ENCODE data around the gene AOPEP. TPM values are rescaled to one million over a fixed set of nuclear protein-coding genes. Genes with fewer than 3 reads are reported as not detected.
"Not testable (repeated sequence)": the region's sequence is repeated elsewhere in the genome, so short reads cannot be mapped to it uniquely, and the experiment has no call there.

AOPEP gene
- total RNA-seq, 2 experiments from 2014 or later, result 13.5 to 17.0 TPM

DNA sequence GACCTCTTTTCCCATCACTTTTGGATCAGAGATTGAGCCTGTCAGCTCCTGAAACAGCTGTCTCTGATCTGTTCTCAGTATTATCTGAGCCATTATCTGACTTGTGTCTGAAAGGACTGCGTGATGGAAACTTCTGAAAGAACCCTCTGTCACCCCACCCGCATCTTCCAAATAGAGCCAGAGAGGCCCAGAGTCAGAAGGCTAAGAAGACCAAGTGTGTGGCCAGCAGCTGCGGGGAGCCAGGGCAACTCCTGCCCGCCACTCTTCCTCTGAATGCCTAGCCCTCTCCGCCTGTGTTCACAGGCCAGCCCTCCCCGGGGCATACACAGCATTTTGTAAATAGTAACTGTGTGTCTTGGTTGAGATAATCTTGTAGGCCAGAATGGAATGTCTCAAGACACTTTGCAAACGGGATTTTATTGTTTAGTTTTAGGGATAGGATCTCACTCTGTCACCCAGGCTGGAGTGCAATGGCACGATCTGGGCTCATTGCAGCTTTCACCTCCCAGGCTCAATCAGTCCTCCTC is 92.7 kb downstream of the AOPEP start:
- no peaks in the 10 kb centered on the region for H3K9me3 Mint-ChIP-seq
- H3K4me1 Mint-ChIP-seq, result peaks cover 11% of the 10 kb centered on the region
- POLR2A ChIA-PET, result no interaction called here
- H3K27me3 Mint-ChIP-seq, result no peaks in the 10 kb centered on the region
- H3K4me3 Mint-ChIP-seq, result no peak overlapping the region
- peaks cover 7% of the 10 kb centered on the region for H3K36me3 Mint-ChIP-seq (ENCODE audit: low read depth)
- CTCF ChIA-PET, result interaction anchor here (0.7 kb wide), 1 partner anchor 664 kb away, joined by 3 read pairs; no protein-coding TSS in a partner anchor
- no peak overlapping the region for H3K27ac Mint-ChIP-seq
- DNase-seq, result no peak

- Mint-ChIP-seq H3K27me3 (no peaks in the 10 kb centered on the region), H3K9me3 (no peaks in the 10 kb centered on the region), H3K36me3 (ENCODE audit: low read depth) (peaks cover 9% of the 10 kb centered on the region), H3K27ac (no peak overlapping the region), H3K4me1 (peaks cover 11% of the 10 kb centered on the region), H3K4me3 (no peak overlapping the region)
- ChIA-PET POLR2A (no interaction called here), CTCF (no interaction called here)
- no peak for DNase-seq
Observed at GRCh38 chr9:94821098-94821887, 94.8 kb downstream of the AOPEP start.

- ChIA-PET CTCF (no interaction called here), POLR2A (no interaction called here)
- no peak overlapping the region for H3K27ac Mint-ChIP-seq
- peaks cover 13% of the 10 kb centered on the region for H3K36me3 Mint-ChIP-seq (ENCODE audit: low read depth)
- H3K9me3 Mint-ChIP-seq, result no peaks in the 10 kb centered on the region
- H3K4me3 Mint-ChIP-seq, result no peak overlapping the region
- H3K27me3 Mint-ChIP-seq, result no peaks in the 10 kb centered on the region
- H3K4me1 Mint-ChIP-seq, result peaks cover 14% of the 10 kb centered on the region
- no peak for DNase-seq
Observed at GRCh38 chr9:94822273-94822672, 95.8 kb downstream of the AOPEP start.

DNA sequence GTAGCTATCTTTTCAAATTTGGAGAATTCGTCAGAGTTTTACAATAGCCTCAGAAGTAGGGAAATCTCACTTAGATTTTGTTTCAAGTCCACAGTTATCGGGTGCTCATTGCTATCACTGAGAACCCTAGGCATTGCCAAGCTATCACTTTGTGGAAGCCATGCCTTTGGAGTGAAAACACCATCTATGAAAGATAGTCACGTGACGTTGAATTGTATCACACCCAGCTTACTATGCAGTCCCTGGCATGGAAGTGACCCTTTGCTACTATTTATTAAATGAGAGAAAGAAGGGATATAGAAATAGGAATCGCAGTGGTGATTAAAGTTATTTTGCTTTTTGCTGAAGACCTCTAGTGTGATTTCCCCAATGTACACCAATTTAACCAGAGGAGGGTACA is 97.2 kb downstream of the AOPEP start:
- DNase-seq, result no peak
- Mint-ChIP-seq H3K36me3 (ENCODE audit: low read depth) (peaks cover 13% of the 10 kb centered on the region), H3K9me3 (no peaks in the 10 kb centered on the region), H3K27ac (no peak overlapping the region), H3K4me1 (peaks cover 14% of the 10 kb centered on the region), H3K27me3 (no peaks in the 10 kb centered on the region), H3K4me3 (no peak overlapping the region)
- ChIA-PET CTCF (interaction anchor here (0.5 to 1.2 kb wide), 3 partner anchors 183 to 1236 kb away, joined by 3 read pairs; no protein-coding TSS in a partner anchor), POLR2A (no interaction called here)

- no peaks in the 10 kb centered on the region for H3K27me3 Mint-ChIP-seq
- H3K9me3 Mint-ChIP-seq, result no peaks in the 10 kb centered on the region
- DNase-seq, result no peak
- no peak overlapping the region for H3K4me3 Mint-ChIP-seq
- peaks cover 13% of the 10 kb centered on the region for H3K36me3 Mint-ChIP-seq (ENCODE audit: low read depth)
- peaks cover 14% of the 10 kb centered on the region for H3K4me1 Mint-ChIP-seq
- CTCF ChIA-PET, result interaction anchor here (0.5 kb wide), 1 partner anchor 182 kb away, joined by 3 read pairs; no protein-coding TSS in a partner anchor
- H3K27ac Mint-ChIP-seq, result no peak overlapping the region
- POLR2A ChIA-PET, result no interaction called here
Observed at GRCh38 chr9:94824411-94824810, 97.9 kb downstream of the AOPEP start.

- no peak overlapping the region for H3K4me3 Mint-ChIP-seq
- H3K27ac Mint-ChIP-seq, result no peak overlapping the region
- POLR2A ChIA-PET, result no interaction called here
- peaks cover 14% of the 10 kb centered on the region for H3K4me1 Mint-ChIP-seq
- H3K9me3 Mint-ChIP-seq, result no peaks in the 10 kb centered on the region
- no peaks in the 10 kb centered on the region for H3K27me3 Mint-ChIP-seq
- H3K36me3 Mint-ChIP-seq (ENCODE audit: low read depth), result peaks cover 13% of the 10 kb centered on the region
- CTCF ChIA-PET, result interaction anchor here (1.2 kb wide), 1 partner anchor 303 kb away, joined by 3 read pairs; no protein-coding TSS in a partner anchor
- no peak for DNase-seq
Observed at GRCh38 chr9:94824913-94825610, 98.6 kb downstream of the AOPEP start.

GRCh38 chr9:94825611-94825958 is 99.1 kb downstream of the AOPEP start:
- H3K36me3 Mint-ChIP-seq (ENCODE audit: low read depth), result peaks cover 15% of the 10 kb centered on the region
- H3K4me3 Mint-ChIP-seq, result no peak overlapping the region
- DNase-seq, result no peak
- H3K27me3 Mint-ChIP-seq, result no peaks in the 10 kb centered on the region
- POLR2A ChIA-PET, result no interaction called here
- no peaks in the 10 kb centered on the region for H3K9me3 Mint-ChIP-seq
- peaks cover 14% of the 10 kb centered on the region for H3K4me1 Mint-ChIP-seq
- no peak overlapping the region for H3K27ac Mint-ChIP-seq
- CTCF ChIA-PET, result interaction anchor here (1.2 kb wide), 1 partner anchor 303 kb away, joined by 3 read pairs; no protein-coding TSS in a partner anchor

GRCh38 chr9:94826044-94826443 is 99.5 kb downstream of the AOPEP start:
- ChIA-PET POLR2A (no interaction called here), CTCF (interaction anchor here (1.2 kb wide), 1 partner anchor 302 kb away, joined by 3 read pairs; no protein-coding TSS in a partner anchor)
- Mint-ChIP-seq H3K4me1 (peaks cover 15% of the 10 kb centered on the region), H3K36me3 (ENCODE audit: low read depth) (peaks cover 20% of the 10 kb centered on the region), H3K4me3 (no peak overlapping the region), H3K9me3 (no peaks in the 10 kb centered on the region), H3K27me3 (no peaks in the 10 kb centered on the region), H3K27ac (no peak overlapping the region)
- no peak for DNase-seq

DNA sequence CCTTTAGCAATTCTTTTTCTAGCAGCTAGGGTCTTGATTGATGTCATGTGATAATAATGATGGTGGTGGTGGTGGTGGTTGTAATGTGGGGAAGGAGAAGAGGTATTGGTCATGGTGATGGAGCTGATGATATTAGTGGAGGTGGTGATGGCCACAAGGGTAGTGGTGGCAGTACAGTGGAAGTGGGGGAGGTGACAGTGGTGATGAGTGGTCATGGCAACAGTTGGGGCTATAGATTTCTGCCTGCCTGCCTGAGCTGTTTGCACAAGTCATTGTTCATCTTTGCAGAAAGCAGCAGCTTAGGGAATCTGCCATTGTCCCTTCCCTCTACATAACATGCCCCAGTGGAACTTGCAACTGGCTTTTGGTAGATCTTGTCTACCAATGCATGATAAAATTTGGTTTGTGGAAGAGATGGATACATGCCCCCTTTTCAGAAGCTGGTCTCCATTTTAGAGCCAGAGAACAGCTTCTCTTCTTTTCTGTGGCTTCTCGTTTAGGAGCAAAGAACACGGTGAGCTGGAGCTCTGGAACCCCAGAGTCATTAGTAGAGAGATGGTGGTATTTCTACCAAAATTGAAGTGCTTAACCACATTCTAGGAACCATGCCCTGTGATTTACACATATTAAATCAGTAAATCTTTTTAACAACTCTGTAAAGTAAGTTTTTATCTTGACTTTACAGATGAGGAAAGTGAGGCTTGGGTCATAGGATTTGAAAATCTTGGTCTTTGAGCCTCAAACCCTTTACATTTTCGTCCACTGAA is 100.3 kb downstream of the AOPEP start:
- Mint-ChIP-seq H3K27ac (no peak overlapping the region), H3K4me3 (no peak overlapping the region), H3K27me3 (no peaks in the 10 kb centered on the region), H3K4me1 (peaks cover 10% of the 10 kb centered on the region), H3K36me3 (ENCODE audit: low read depth) (peaks cover 24% of the 10 kb centered on the region), H3K9me3 (peaks cover 2% of the 10 kb centered on the region)
- ChIA-PET POLR2A (no interaction called here), CTCF (no interaction called here)
- no peak for DNase-seq

DNA sequence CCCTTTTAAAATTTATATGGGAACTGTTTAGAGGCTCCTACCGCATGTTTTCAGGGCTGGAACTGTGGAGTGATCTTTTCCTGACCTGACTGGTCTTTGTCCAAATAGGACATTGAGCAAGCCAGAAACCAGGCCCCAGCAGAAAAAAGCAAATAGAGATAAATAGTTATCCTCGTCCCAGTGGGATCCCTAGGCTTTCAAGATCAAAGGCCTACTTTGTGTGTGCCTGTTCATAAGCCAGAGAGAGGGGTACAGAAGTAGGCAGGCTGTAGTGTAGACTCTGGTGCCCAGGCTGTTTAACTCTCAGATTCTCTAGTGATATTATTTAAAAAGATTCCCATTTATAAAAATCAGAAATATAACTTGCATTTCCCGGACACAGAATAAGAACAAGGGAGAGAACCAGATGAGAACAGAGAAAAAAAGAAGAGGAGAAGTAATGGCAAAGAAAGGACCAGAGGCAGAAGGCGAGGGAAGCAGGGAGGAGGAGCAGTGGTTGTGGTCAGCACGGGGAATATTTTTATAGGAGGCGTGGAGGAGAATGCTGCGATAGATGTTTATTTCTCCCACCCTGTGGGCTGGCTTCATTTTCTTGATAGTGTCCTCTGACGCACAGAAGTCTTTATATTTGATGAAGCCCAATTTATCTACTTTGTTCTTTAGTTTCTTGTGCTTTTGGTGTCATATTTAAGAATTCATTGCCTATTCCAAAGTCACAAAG is 101.2 kb downstream of the AOPEP start:
- Mint-ChIP-seq H3K4me1 (peaks cover 15% of the 10 kb centered on the region), H3K4me3 (no peak overlapping the region)
- CTCF ChIA-PET, result no interaction called here

GRCh38 chr9:94829380-94830070 is 103.0 kb downstream of the AOPEP start:
- H3K27ac Mint-ChIP-seq, result no peak overlapping the region
- peaks cover 2% of the 10 kb centered on the region for H3K9me3 Mint-ChIP-seq
- ChIA-PET CTCF (no interaction called here), POLR2A (no interaction called here)
- H3K4me3 Mint-ChIP-seq, result no peak overlapping the region
- DNase-seq, result no peak
- H3K36me3 Mint-ChIP-seq (ENCODE audit: low read depth), result peaks cover 20% of the 10 kb centered on the region
- peaks cover 18% of the 10 kb centered on the region for H3K4me1 Mint-ChIP-seq
- H3K27me3 Mint-ChIP-seq, result no peaks in the 10 kb centered on the region

More for the DNA sequence above, 101.2 kb downstream of the AOPEP start:
- Mint-ChIP-seq H3K27ac (no peak overlapping the region), H3K9me3 (peaks cover 2% of the 10 kb centered on the region), H3K27me3 (no peaks in the 10 kb centered on the region), H3K36me3 (ENCODE audit: low read depth) (peaks cover 23% of the 10 kb centered on the region)
- POLR2A ChIA-PET, result no interaction called here
- no peak for DNase-seq

DNA sequence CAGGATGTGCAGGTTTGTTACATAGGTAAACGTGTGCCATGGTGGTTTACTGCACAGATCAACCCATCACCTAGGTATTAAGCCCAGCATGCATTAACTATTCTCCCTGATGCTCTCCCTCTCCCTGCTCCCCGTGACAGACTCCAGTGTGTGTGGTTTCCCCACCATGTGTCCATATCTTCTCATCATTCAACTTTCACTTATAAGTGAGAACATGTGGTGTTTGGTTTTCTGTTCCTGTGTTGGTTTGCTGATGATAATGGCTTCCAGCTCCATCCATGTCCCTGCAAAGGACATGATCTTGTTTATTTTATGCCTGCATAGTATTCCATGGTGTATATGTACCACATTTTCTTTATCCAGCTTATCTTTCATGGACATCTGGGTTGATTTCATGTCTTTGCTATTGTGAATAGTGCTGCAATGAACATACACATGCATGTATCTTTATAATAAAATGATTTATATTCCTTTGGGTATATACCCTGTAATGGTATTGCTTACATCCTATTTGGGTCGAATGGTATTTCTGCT is 103.6 kb downstream of the AOPEP start:
- H3K4me3 Mint-ChIP-seq, H3K9me3 Mint-ChIP-seq, DNase-seq, H3K27ac Mint-ChIP-seq, H3K27me3 Mint-ChIP-seq, POLR2A ChIA-PET, CTCF ChIA-PET: not testable (repeated sequence)
- Mint-ChIP-seq H3K36me3 (ENCODE audit: low read depth) (peaks cover 20% of the 10 kb centered on the region), H3K4me1 (peaks cover 18% of the 10 kb centered on the region)

Measured in activated CD4-positive, alpha-beta memory T cell treated with anti-CD3 and anti-CD28 coated beads, Interleukin-2, amount 10 ng/mL, durations not matched to agents 7 days and 5 days (primary cell).